Transverse colon (tissue), 4 donors: ENCODE data around the gene ANXA9. TPM values are rescaled to one million over a fixed set of nuclear protein-coding genes. Genes with fewer than 3 reads are reported as not detected.
A peak's percentile ranks its signal among the peaks of the same experiment; 100 is the strongest.

Source experiments
- DNase-seq: peaks from one replicate; pipeline ENCODE4 v3.0.0-alpha.2; 2019
- H3K27ac ChIP-seq, 4 donors: fragments of 200-600 bp; sonication (generic); 2 replicates each; pipeline ENCODE4 v1.5.1; 2016 to 2018; ENCODE audit warnings: inconsistent platforms in 4 of 4
- H3K27me3 ChIP-seq: fragments of 200-600 bp; sonication (generic); 2 replicates; pipeline ENCODE4 v1.5.1; 2017; ENCODE audit warnings: inconsistent platforms
- H3K36me3 ChIP-seq, 4 donors: fragments of 200-600 bp; sonication (generic); 2 replicates each; pipeline ENCODE4 v1.5.1; 2017 to 2019; ENCODE audit warnings: inconsistent platforms in 4 of 4
- H3K4me1 ChIP-seq, 4 donors: fragments of 200-600 bp; sonication (generic); 2 replicates each; pipeline ENCODE4 v1.5.1; 2017 to 2020; ENCODE audit warnings: inconsistent platforms in 4 of 4
- H3K4me3 ChIP-seq, 4 donors: fragments of 200-600 bp; sonication (generic); 1 replicate in 1 of 4; 2 replicates in 3 of 4; pipeline versions ENCODE4 v1.5.1 to v1.6.1; 2017 to 2019; ENCODE audit warnings: inconsistent platforms in 4 of 4
- H3K9me3 ChIP-seq, 2 donors: fragments of 200-600 bp; sonication (generic); 2 replicates each; pipeline ENCODE4 v1.5.1; 2017 to 2019; ENCODE audit warnings: inconsistent platforms in 2 of 2
- EP300 ChIP-seq: sonication (generic); formaldehyde crosslinking; IDR thresholded peaks from one replicate; pipeline ENCODE4 v1.6.1; 2017; ENCODE audit warnings: antibody characterized with exemption, low read depth
- POLR2A ChIP-seq: fragments of 450-650 bp; IDR thresholded peaks from one replicate; pipeline ENCODE4 v1.6.1; 2016; ENCODE audit warnings: antibody characterized with exemption, mild to moderate bottlenecking, moderate library complexity
- POLR2AphosphoS5 ChIP-seq, 3 donors: sonication (generic); formaldehyde crosslinking; IDR thresholded peaks; one replicate each; pipeline ENCODE4 v1.6.1; 2016; ENCODE audit warnings: antibody characterized with exemption in 3 of 3
- WGBS, 2 donors: methylation state at CpG; one replicate each; pipeline ENCODE4 v1.1.5; 2018; ENCODE audit warnings: low coverage in 1 of 2; 5-methylcytosine and 5-hydroxymethylcytosine counted together
- in situ Hi-C, 4 donors: fragments of 200-750 bp; cut with MboI; loops; one replicate each; pipeline versions ENCODE4 v1.15.0 to v1.15.1; 2017; ENCODE audit warnings: low sequenced_read_pairs in 3 of 4, low pct_ligation_motif_present in 1 of 4, low pct_unique_long_range_greater_than_20kb in 1 of 4
- intact Hi-C: fragments of 100-400 bp; cut with DNase I; formaldehyde crosslinking; loops from one replicate; pipeline ENCODE4 v1.15.1; 2023; ENCODE audit warnings: low total_unique reads
- total RNA-seq, 4 donors: library from RNA; depleted of rRNA; stranded (reverse); fragments of >200 nt; gene quantifications; one replicate each; pipeline ENCODE4 v1.1.0, GENCODE V29; 2016
- TF ChIP-seq, protein P1 (sequence below), 5 experiments: fragments of 200-600 bp in 3 of 5; fragments of 450-650 bp in 2 of 5; sonication (generic) in 3 of 5; IDR thresholded peaks; 1 replicate in 2 of 5; 2 replicates in 3 of 5; pipeline ENCODE4 v1.5.1; 2016 to 2017; ENCODE audit warnings: antibody characterized with exemption in 5 of 5, inconsistent platforms in 3 of 5, mild to moderate bottlenecking in 2 of 5, moderate library complexity in 1 of 5

The ANXA9 gene
- total RNA-seq, 4 donors from 2014 or later = 0.32 TPM; not detected in 3

GRCh38 chr1:151011154-151011850, 29.2 kb downstream of the ANXA9 start:
- in situ Hi-C loops = loop anchor here in 1 of 4 donors (10.0 kb wide), 1 partner anchor 143 kb away; the partner anchor contains the start of gene TNFAIP8L2
- TF ChIP-seq EP300 (no peak), POLR2A (no peak), POLR2AphosphoS5 (IDR thresholded peaks at IDR 0.05) (no peak)
- TF ChIP-seq, protein P1, sequence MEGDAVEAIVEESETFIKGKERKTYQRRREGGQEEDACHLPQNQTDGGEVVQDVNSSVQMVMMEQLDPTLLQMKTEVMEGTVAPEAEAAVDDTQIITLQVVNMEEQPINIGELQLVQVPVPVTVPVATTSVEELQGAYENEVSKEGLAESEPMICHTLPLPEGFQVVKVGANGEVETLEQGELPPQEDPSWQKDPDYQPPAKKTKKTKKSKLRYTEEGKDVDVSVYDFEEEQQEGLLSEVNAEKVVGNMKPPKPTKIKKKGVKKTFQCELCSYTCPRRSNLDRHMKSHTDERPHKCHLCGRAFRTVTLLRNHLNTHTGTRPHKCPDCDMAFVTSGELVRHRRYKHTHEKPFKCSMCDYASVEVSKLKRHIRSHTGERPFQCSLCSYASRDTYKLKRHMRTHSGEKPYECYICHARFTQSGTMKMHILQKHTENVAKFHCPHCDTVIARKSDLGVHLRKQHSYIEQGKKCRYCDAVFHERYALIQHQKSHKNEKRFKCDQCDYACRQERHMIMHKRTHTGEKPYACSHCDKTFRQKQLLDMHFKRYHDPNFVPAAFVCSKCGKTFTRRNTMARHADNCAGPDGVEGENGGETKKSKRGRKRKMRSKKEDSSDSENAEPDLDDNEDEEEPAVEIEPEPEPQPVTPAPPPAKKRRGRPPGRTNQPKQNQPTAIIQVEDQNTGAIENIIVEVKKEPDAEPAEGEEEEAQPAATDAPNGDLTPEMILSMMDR (IDR thresholded peaks at IDR 0.05) = no peak
- no peak for DNase-seq
- H3K27ac ChIP-seq = peak overlapping the region in 2 of 4 donors; percentile 79 to 80
- H3K27me3 ChIP-seq = no peaks in the 10 kb centered on the region
- H3K9me3 ChIP-seq = no peaks in the 10 kb centered on the region
- 57 to 61% methylated on average over 4 of the region's 4 CpGs for WGBS, 2 donors
- H3K4me1 ChIP-seq = peaks cover 30 to 76% (median 45%) of the 10 kb centered on the region in 4 donors
- intact Hi-C loops = no loop called here
- H3K36me3 ChIP-seq = no peaks in the 10 kb centered on the region
- H3K4me3 ChIP-seq = no peak overlapping the region

DNA sequence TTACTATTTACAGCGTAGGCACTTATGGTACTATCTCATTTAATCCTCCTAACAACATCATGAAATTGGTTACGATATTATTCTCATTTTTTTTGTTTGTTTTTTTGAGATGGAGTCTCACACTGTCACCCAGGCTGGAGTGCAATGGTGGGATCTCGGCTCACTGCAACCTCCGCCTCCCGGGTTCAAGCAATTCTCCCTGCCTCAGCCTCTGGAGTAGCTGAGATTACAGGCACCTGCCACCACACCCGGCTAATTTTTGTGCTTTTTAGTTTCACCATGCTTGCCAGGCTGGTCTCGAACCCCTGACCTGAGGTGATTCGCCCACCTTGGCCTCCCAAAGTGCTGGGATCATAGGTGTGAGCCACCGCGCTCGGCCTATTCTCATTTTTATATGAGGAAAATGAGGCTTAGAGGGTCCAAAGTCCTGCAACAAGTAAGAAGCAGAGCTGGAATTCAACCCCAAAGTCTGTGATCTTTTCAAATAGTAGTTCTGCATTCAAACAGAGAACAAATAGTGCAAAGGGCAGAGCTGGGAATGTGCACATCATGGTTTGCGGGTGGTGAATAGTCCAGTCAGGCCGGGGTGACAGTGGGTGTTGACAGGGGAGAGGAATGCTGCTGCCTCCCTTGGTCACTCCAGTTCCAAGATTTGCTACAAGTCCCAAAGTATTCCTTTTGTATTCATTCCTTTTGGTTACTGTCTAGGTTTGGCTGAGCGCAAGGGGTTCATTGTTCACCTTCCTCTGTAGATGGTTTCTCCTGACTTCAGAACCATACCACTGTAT, 30.8 kb downstream of the ANXA9 start:
- peak; percentile 59 for DNase-seq
- Histone ChIP-seq H3K4me1 (peaks cover 20 to 68% (median 37%) of the 10 kb centered on the region in 4 donors), H3K9me3 (no peaks in the 10 kb centered on the region), H3K36me3 (no peaks in the 10 kb centered on the region), H3K4me3 (no peak overlapping the region), H3K27me3 (no peaks in the 10 kb centered on the region), H3K27ac (peak overlapping the region; percentile 65 to 80 (median 77))
- TF ChIP-seq POLR2A = no peak
- TF ChIP-seq, protein P1 (IDR thresholded peaks at IDR 0.05) = no peak
- peak in 2 of 3 donors; percentile 17 to 31 for TF ChIP-seq POLR2AphosphoS5 (IDR thresholded peaks at IDR 0.05)
- intact Hi-C loops = no loop called here
- in situ Hi-C loops = loop anchor here in 1 of 4 donors (10.0 kb wide), 1 partner anchor 142 kb away; the partner anchor contains the start of gene TNFAIP8L2
- 64 to 90% methylated on average over 6 to 14 of the region's 14 CpGs for WGBS, 2 donors

- intact Hi-C loops (no loop called here), in situ Hi-C loops (loop anchor here in 1 of 4 donors (10.0 kb wide), 1 partner anchor 141 kb away; the partner anchor contains the start of gene TNFAIP8L2)
- Histone ChIP-seq H3K4me3 (no peak overlapping the region), H3K36me3 (no peaks in the 10 kb centered on the region), H3K9me3 (no peaks in the 10 kb centered on the region), H3K27ac (peak overlapping the region; percentile 65 to 80 (median 77)), H3K4me1 (peaks cover 19 to 65% (median 35%) of the 10 kb centered on the region in 4 donors), H3K27me3 (no peaks in the 10 kb centered on the region)
- no peak for DNase-seq
- TF ChIP-seq POLR2AphosphoS5 (IDR thresholded peaks at IDR 0.05) (no peak), POLR2A (no peak), EP300 (no peak)
- TF ChIP-seq, protein P1 (IDR thresholded peaks at IDR 0.05) = no peak
- 37% methylated on average over 2 of the region's 2 CpGs; no CpG with 5 or more reads in 1 of the 2 donors for WGBS, 2 donors
Observed at GRCh38 chr1:151013518-151013917, 31.4 kb downstream of the ANXA9 start.
